ENCODE measurements around the gene EDA.

EDA gene

DNA sequence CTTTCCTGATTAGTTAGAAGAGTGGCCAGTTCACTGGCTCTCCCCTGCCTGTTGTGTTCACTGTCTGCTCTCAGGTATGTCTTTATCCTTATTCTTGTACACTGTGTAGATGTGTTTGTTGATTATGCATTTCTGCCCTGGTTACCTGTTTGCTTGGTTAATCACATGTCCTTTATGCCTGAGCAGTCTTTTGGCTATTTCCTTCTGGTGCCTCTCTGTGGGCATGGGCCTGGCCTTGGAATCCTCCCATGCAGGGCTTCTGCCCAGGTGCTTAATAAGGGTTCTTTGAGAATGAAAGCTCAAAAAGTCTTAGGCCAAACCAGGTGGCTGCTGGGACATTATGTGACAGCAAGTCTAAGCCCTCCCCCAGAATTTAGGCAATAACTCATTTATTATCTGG lies 472.8 kb downstream of the EDA start:
- Mint-ChIP-seq H3K27me3 (no peaks in the 10 kb centered on the region), H3K9me3 (no peaks in the 10 kb centered on the region), H3K36me3 (no peaks in the 10 kb centered on the region), H3K4me1 (peaks cover 7% of the 10 kb centered on the region), H3K4me3 (no peak overlapping the region), H3K27ac (no peak overlapping the region)

All from activated naive CD4-positive, alpha-beta T cell treated with anti-CD3 and anti-CD28 coated beads, Interleukin-2, amount 50 U/mL, for 24 hours (primary cell).